CD4-positive, alpha-beta T cell (primary cell): ENCODE data around the gene TRERF1. TPM values are rescaled to one million over a fixed set of nuclear protein-coding genes. Genes with fewer than 3 reads are reported as not detected.

Source experiments
- ATAC-seq: fragments of 200-7000 bp; cut with Tn5 transposase; one replicate; pipeline ENCODE4 v1.10.0; 2022; ENCODE audit warnings: mild to moderate bottlenecking; ENCODE audit not compliant: poor library complexity
- CTCF ChIA-PET: fragments of 350-600 bp; sonication (Branson Sonifier 250); formaldehyde crosslinking; loops from one replicate; lab custom pipeline; 2021; ENCODE audit warnings: antibody characterized with exemption, inconsistent platforms; lab: Charles Lee
- POLR2A ChIA-PET: fragments of 350-600 bp; sonication (Branson Sonifier 250); formaldehyde crosslinking; loops from one replicate; lab custom pipeline; 2021; ENCODE audit warnings: antibody characterized with exemption, inconsistent platforms; lab: Charles Lee
- DNase-seq, 14 experiments: peaks; one replicate each; pipeline ENCODE4 v3.0.0-alpha.2; 2013 to 2020; ENCODE audit warnings: mixed read lengths in 2 of 14
- H3K27ac ChIP-seq, 2 donors: one replicate each; pipeline versions ENCODE4 v1.5.1 to v1.7.0; 2013; ENCODE audit warnings: low read length in 2 of 2, low read depth in 1 of 2, mild to moderate bottlenecking in 1 of 2
- H3K27me3 ChIP-seq, 2 experiments: 1 replicate in 1 of 2; 2 replicates in 1 of 2; pipeline versions ENCODE4 v1.6.1 to v1.7.0; 2013; ENCODE audit warnings: low read length in 2 of 2, control low read depth in 1 of 2, mild to moderate bottlenecking in 1 of 2, moderate library complexity in 1 of 2; ENCODE audit not compliant: insufficient read depth in 2 of 2, control insufficient read depth in 1 of 2
- H3K36me3 ChIP-seq: one replicate; pipeline ENCODE4 v1.6.1; 2013; ENCODE audit warnings: low read length, control low read depth; ENCODE audit not compliant: insufficient read depth
- H3K4me1 ChIP-seq: one replicate; pipeline ENCODE4 v1.6.1; 2013; ENCODE audit warnings: low read length, control low read depth; ENCODE audit not compliant: insufficient read depth
- H3K4me3 ChIP-seq: one replicate; pipeline ENCODE4 v1.5.1; 2013; ENCODE audit warnings: mild to moderate bottlenecking, low read length, moderate library complexity
- H3K9me3 ChIP-seq, 2 experiments: 1 replicate in 1 of 2; 2 replicates in 1 of 2; pipeline versions ENCODE4 v1.6.1 to v1.7.0; 2013; ENCODE audit warnings: low read length in 2 of 2, mild to moderate bottlenecking in 2 of 2, control low read depth in 1 of 2, moderate library complexity in 1 of 2; ENCODE audit not compliant: control insufficient read depth in 1 of 2, insufficient read depth in 1 of 2
- H3K27ac Mint-ChIP-seq: one replicate; pipeline ENCODE4 v1.8.0; 2020; ENCODE audit warnings: mixed read lengths
- H3K27me3 Mint-ChIP-seq: one replicate; pipeline ENCODE4 v1.8.0; 2021; ENCODE audit warnings: mixed read lengths
- H3K36me3 Mint-ChIP-seq: one replicate; pipeline ENCODE4 v1.8.0; 2021; ENCODE audit warnings: low read depth, mixed read lengths
- H3K4me1 Mint-ChIP-seq: one replicate; pipeline ENCODE4 v1.8.0; 2021; ENCODE audit warnings: low read depth, mixed read lengths
- H3K4me3 Mint-ChIP-seq: one replicate; pipeline ENCODE4 v1.8.0; 2020; ENCODE audit warnings: mild to moderate bottlenecking, mixed read lengths
- H3K9me3 Mint-ChIP-seq: one replicate; pipeline ENCODE4 v1.8.0; 2020; ENCODE audit warnings: mixed read lengths
- intact Hi-C, 2 experiments: fragments of 100-400 bp; cut with DNase I in 1 of 2; cut with micrococcal nuclease in 1 of 2; formaldehyde crosslinking; loops; one replicate each; pipeline versions ENCODE4 v1.15.1 to v1.9.0; 2023 to 2025; cut with DNase I, micrococcal nuclease
- total RNA-seq, 174 experiments: library from RNA in 2 of 174; stranded (reverse) in 2 of 174; gene quantifications; one replicate each; pipeline ENCODE4 v1.2.3 and lab custom pipeline; 2021 to 2026
- TF ChIP-seq, protein P1 (sequence below): fragments of 200-600 bp; IDR thresholded peaks from one replicate; pipeline ENCODE4 v1.8.0; 2022; ENCODE audit warnings: antibody characterized with exemption, mild to moderate bottlenecking

Gene TRERF1
- total RNA-seq, 2 experiments from 2014 or later: 31.0 to 31.7 TPM

DNA sequence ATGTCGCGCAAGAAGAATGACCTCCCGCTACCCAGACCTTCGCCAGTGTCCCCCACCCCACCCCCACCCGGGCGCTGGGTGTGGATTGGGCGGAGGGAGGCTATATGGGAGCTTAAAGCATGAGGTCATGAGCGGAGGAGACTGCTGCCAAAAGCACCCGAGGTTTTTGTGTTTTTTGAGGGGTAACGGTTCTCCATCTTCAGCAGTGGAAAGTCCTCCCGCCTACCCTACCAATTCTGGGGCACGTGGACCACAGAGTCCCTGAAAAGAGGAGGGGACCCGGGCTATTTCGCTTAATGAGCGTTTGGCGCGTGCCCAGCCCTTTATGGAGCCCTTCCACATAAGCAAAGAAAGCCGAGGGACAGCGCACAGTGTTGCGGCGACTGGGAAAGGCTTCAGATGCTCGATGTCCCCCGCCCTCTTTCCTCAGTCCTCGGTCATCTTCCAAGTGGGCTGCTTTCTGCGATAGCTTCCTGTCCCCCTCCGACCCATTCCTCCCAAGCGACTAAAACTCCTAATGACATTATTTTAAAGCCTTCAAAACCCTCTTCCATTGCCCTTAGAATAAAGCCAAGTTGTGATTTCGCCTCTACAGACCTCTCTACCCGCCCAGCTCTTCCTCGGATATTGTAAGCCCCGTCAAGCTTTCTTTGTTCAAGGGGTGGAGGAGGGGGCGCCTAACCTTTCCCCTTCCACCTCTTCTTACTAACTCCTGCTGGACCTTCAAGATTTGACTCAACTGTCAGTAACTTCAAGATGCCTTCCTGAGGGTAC, 2.1 kb upstream of the TRERF1 start:
- no peaks in the 10 kb centered on the region for H3K9me3 ChIP-seq
- H3K27me3 ChIP-seq: no peaks in the 10 kb centered on the region
- CTCF ChIA-PET: interaction anchor here (1.6 kb wide), 1 partner anchor 22 kb away, joined by 4 read pairs; no protein-coding TSS in a partner anchor
- Mint-ChIP-seq H3K4me3 (peak overlapping the region; percentile 98), H3K27ac (peak overlapping the region; percentile 86), H3K36me3 (peaks cover 28% of the 10 kb centered on the region), H3K9me3 (no peaks in the 10 kb centered on the region), H3K4me1 (peaks cover 44% of the 10 kb centered on the region), H3K27me3 (no peaks in the 10 kb centered on the region)
- DNase-seq (peak in 3 of 14 experiments; percentile 19 to 52 (median 50)), ATAC-seq (no peak)
- peaks cover 36% of the 10 kb centered on the region for H3K4me1 ChIP-seq
- peak overlapping the region; percentile 96 for H3K4me3 ChIP-seq
- H3K27ac ChIP-seq: no peak overlapping the region
- TF ChIP-seq, protein P1, sequence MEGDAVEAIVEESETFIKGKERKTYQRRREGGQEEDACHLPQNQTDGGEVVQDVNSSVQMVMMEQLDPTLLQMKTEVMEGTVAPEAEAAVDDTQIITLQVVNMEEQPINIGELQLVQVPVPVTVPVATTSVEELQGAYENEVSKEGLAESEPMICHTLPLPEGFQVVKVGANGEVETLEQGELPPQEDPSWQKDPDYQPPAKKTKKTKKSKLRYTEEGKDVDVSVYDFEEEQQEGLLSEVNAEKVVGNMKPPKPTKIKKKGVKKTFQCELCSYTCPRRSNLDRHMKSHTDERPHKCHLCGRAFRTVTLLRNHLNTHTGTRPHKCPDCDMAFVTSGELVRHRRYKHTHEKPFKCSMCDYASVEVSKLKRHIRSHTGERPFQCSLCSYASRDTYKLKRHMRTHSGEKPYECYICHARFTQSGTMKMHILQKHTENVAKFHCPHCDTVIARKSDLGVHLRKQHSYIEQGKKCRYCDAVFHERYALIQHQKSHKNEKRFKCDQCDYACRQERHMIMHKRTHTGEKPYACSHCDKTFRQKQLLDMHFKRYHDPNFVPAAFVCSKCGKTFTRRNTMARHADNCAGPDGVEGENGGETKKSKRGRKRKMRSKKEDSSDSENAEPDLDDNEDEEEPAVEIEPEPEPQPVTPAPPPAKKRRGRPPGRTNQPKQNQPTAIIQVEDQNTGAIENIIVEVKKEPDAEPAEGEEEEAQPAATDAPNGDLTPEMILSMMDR: no peak
- intact Hi-C loops: loop anchor here (5.0 to 10.0 kb wide), 6 partner anchors 37 to 237 kb away; partner anchors contain the start of gene MRPS10 (in 1 of the 2)
- POLR2A ChIA-PET: interaction anchor here (0.8 to 7.6 kb wide), 18 partner anchors 12 to 475 kb away, joined by 3 to 178 read pairs (median 8); partner anchors contain the start of genes CNPY3, TBCC and UBR2
- no peaks in the 10 kb centered on the region for H3K36me3 ChIP-seq

- Mint-ChIP-seq H3K9me3 (no peaks in the 10 kb centered on the region), H3K36me3 (peaks cover 35% of the 10 kb centered on the region), H3K27me3 (no peaks in the 10 kb centered on the region), H3K4me3 (peak overlapping the region; percentile 98), H3K27ac (peak overlapping the region; percentile 86), H3K4me1 (peaks cover 51% of the 10 kb centered on the region)
- H3K4me1 ChIP-seq: peaks cover 36% of the 10 kb centered on the region
- TF ChIP-seq, protein P1: no peak
- H3K4me3 ChIP-seq: peak overlapping the region; percentile 96
- no peaks in the 10 kb centered on the region for H3K36me3 ChIP-seq
- ChIA-PET POLR2A (interaction anchor here (0.8 to 7.6 kb wide), 26 partner anchors 11 to 931 kb away, joined by 3 to 178 read pairs (median 4); partner anchors contain the start of genes CNPY3, MRPS10, TBCC and UBR2), CTCF (interaction anchor here (0.8 to 3.2 kb wide), 6 partner anchors 12 to 94 kb away, joined by 3 to 14 read pairs (median 4); no protein-coding TSS in a partner anchor)
- peak; percentile 72 for ATAC-seq
- intact Hi-C loops: loop anchor here (5.0 to 10.0 kb wide), 6 partner anchors 36 to 236 kb away; partner anchors contain the start of gene MRPS10 (in 1 of the 2)
- DNase-seq: peak; percentile 57 to 90 (median 75)
- no peaks in the 10 kb centered on the region for H3K9me3 ChIP-seq
- H3K27ac ChIP-seq: peak overlapping the region in 1 of 2 donors; percentile 64
- no peaks in the 10 kb centered on the region for H3K27me3 ChIP-seq
Measured at GRCh38 chr6:42453031-42453653, 1.4 kb upstream of the TRERF1 start.
